C4-2B (cell line): ENCODE results near the gene KIAA0825.

Source experiments
- ZFX ChIP-seq: fragments of 450-650 bp; IDR thresholded peaks from 2 replicates; pipeline ENCODE4 v1.6.1; 2017
- TF ChIP-seq, protein P1 (sequence below): fragments of 450-650 bp; conservative IDR thresholded peaks from 2 replicates; pipeline ENCODE4 v1.5.1; 2017; ENCODE audit warnings: mild to moderate bottlenecking

GRCh38 chr5:94469894-94470329, 148.5 kb downstream of the KIAA0825 start:
- TF ChIP-seq, protein P1, sequence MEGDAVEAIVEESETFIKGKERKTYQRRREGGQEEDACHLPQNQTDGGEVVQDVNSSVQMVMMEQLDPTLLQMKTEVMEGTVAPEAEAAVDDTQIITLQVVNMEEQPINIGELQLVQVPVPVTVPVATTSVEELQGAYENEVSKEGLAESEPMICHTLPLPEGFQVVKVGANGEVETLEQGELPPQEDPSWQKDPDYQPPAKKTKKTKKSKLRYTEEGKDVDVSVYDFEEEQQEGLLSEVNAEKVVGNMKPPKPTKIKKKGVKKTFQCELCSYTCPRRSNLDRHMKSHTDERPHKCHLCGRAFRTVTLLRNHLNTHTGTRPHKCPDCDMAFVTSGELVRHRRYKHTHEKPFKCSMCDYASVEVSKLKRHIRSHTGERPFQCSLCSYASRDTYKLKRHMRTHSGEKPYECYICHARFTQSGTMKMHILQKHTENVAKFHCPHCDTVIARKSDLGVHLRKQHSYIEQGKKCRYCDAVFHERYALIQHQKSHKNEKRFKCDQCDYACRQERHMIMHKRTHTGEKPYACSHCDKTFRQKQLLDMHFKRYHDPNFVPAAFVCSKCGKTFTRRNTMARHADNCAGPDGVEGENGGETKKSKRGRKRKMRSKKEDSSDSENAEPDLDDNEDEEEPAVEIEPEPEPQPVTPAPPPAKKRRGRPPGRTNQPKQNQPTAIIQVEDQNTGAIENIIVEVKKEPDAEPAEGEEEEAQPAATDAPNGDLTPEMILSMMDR = no peak
- no peak for TF ChIP-seq ZFX
